ENCODE measurements around the gene FHOD3. TPM values are rescaled to one million over a fixed set of nuclear protein-coding genes. Genes with fewer than 3 reads are reported as not detected.
"Not testable (repeated sequence)": the region's sequence is repeated elsewhere in the genome, so short reads cannot be mapped to it uniquely, and the experiment has no call there.

Gene FHOD3
- total RNA-seq, 1 experiment from 2014 or later: 22.7 TPM

DNA sequence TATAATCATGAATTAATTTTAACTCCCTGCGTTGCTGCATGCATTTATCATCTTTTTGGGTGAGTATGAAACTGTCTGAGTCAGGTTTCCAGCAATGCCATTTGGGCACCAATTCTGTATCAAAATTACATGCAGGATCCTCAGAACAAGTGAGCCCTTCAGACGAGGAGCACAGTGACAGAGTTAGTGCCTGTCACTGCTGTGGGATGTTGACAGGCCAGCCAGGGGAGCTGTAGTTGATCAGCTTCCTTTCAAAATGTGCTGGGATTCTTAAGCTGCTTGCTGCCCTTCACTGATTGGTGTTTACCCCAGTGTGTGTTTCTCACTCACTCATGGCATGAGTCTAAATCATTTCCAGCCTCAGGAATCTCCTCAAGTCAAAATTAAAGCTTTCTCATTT, 422.1 kb downstream of the FHOD3 start:
- BruUV-seq (replicated peaks): no TSS peak
- ChIA-PET POLR2A (interaction anchor here (0.6 kb wide), 1 partner anchor 10 kb away, joined by 3 read pairs; no protein-coding TSS in a partner anchor), CTCF (no interaction called here)
- intact Hi-C loops (cut with micrococcal nuclease; ENCODE audit: unreplicated experiment) (no loop called here), in situ Hi-C loops (cut with HindIII; ENCODE audit: low pct_unique_long_range_greater_than_20kb, low sequenced_read_pairs) (no loop called here)
- Histone ChIP-seq H3K27ac (ENCODE audit: low read length) (no peak overlapping the region), H3K4me1 (ENCODE audit: control insufficient read depth, insufficient read depth, low read length) (no peaks in the 10 kb centered on the region), H3K27me3 (ENCODE audit: control insufficient read depth, insufficient read depth, low read length) (no peaks in the 10 kb centered on the region), H3K4me3 (ENCODE audit: low read depth in 2 of 2, low read length in 2 of 2) (no peak overlapping the region), H3K36me3 (ENCODE audit: control insufficient read depth, insufficient read depth, low read length) (no peaks in the 10 kb centered on the region), H3K9me3 (ENCODE audit: control insufficient read depth, insufficient read depth, low read depth, low read length) (no peaks in the 10 kb centered on the region)
- DNase-seq (ENCODE audit: low read depth, low spot score) (no peak), ATAC-seq (no peak)
- TF ChIP-seq SIN3A (IDR thresholded peaks at IDR 0.05; ENCODE audit: borderline replicate concordance, insufficient read depth, low read depth, low read length) (no peak), POLR2AphosphoS5 (IDR thresholded peaks at IDR 0.05; ENCODE audit: low read depth, low read length) (no peak), TCF7L2 (IDR thresholded peaks at IDR 0.05; ENCODE audit: low read depth, low read length) (no peak)
- TF ChIP-seq, protein P1, sequence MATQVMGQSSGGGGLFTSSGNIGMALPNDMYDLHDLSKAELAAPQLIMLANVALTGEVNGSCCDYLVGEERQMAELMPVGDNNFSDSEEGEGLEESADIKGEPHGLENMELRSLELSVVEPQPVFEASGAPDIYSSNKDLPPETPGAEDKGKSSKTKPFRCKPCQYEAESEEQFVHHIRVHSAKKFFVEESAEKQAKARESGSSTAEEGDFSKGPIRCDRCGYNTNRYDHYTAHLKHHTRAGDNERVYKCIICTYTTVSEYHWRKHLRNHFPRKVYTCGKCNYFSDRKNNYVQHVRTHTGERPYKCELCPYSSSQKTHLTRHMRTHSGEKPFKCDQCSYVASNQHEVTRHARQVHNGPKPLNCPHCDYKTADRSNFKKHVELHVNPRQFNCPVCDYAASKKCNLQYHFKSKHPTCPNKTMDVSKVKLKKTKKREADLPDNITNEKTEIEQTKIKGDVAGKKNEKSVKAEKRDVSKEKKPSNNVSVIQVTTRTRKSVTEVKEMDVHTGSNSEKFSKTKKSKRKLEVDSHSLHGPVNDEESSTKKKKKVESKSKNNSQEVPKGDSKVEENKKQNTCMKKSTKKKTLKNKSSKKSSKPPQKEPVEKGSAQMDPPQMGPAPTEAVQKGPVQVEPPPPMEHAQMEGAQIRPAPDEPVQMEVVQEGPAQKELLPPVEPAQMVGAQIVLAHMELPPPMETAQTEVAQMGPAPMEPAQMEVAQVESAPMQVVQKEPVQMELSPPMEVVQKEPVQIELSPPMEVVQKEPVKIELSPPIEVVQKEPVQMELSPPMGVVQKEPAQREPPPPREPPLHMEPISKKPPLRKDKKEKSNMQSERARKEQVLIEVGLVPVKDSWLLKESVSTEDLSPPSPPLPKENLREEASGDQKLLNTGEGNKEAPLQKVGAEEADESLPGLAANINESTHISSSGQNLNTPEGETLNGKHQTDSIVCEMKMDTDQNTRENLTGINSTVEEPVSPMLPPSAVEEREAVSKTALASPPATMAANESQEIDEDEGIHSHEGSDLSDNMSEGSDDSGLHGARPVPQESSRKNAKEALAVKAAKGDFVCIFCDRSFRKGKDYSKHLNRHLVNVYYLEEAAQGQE (IDR thresholded peaks at IDR 0.05; ENCODE audit: insufficient read depth in 1 of 2, low read depth in 2 of 2, low read length in 1 of 2): no peak
- TF ChIP-seq, protein P2, sequence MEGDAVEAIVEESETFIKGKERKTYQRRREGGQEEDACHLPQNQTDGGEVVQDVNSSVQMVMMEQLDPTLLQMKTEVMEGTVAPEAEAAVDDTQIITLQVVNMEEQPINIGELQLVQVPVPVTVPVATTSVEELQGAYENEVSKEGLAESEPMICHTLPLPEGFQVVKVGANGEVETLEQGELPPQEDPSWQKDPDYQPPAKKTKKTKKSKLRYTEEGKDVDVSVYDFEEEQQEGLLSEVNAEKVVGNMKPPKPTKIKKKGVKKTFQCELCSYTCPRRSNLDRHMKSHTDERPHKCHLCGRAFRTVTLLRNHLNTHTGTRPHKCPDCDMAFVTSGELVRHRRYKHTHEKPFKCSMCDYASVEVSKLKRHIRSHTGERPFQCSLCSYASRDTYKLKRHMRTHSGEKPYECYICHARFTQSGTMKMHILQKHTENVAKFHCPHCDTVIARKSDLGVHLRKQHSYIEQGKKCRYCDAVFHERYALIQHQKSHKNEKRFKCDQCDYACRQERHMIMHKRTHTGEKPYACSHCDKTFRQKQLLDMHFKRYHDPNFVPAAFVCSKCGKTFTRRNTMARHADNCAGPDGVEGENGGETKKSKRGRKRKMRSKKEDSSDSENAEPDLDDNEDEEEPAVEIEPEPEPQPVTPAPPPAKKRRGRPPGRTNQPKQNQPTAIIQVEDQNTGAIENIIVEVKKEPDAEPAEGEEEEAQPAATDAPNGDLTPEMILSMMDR (IDR thresholded peaks at IDR 0.05): no peak

DNA sequence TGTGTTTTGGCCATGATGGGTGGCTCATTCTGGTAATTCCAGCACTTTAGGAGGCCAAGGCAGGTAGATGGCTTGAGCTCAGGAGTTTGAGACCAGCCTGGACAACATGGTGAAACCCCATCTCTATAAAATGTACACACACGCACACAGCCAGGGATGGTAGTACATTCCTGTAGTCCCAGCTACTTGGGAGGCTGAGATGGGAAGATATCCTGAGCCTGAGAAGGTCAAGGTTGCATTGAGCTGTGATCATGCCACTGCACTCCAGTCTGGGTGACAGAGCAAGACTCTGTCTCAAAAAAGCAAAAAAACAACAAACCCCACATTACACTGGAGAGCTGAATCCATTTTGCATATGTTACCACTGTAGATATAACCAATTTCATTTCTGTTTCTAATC, 423.8 kb downstream of the FHOD3 start:
- H3K9me3 ChIP-seq (ENCODE audit: control insufficient read depth, insufficient read depth, low read depth, low read length); H3K36me3 ChIP-seq (ENCODE audit: control insufficient read depth, insufficient read depth, low read length); H3K4me1 ChIP-seq (ENCODE audit: control insufficient read depth, insufficient read depth, low read length); H3K27ac ChIP-seq (ENCODE audit: low read length); H3K27me3 ChIP-seq (ENCODE audit: control insufficient read depth, insufficient read depth, low read length); BruUV-seq (replicated peaks); DNase-seq (ENCODE audit: low read depth, low spot score); intact Hi-C loops (cut with micrococcal nuclease; ENCODE audit: unreplicated experiment); CTCF ChIA-PET; H3K4me3 ChIP-seq (ENCODE audit: low read depth in 2 of 2, low read length in 2 of 2); ATAC-seq; POLR2A ChIA-PET; in situ Hi-C loops (cut with HindIII; ENCODE audit: low pct_unique_long_range_greater_than_20kb, low sequenced_read_pairs): not testable (repeated sequence)

DNA sequence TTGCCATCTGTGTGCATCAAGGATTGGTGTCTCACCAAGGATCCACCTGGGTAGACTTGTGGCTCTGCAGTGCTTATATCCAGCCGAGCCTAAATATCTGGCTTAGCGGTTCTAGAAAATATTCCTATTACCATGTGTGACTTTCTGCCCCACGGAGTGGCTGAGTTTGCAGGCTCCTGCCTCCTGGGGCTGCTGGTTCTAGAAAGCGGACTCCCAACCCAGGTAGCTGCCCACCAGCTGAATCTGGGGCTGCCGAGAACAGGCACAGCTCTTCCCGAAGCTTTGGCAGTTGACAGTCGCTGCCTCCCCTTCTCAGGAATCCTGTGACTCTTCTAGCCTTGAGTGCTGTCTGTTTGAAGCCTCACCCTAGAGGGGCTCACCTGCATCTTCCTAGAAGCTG, 426.7 kb downstream of the FHOD3 start:
- Histone ChIP-seq H3K4me1 (ENCODE audit: control insufficient read depth, insufficient read depth, low read length) (no peaks in the 10 kb centered on the region), H3K27ac (ENCODE audit: low read length) (no peak overlapping the region), H3K27me3 (ENCODE audit: control insufficient read depth, insufficient read depth, low read length) (no peaks in the 10 kb centered on the region), H3K9me3 (ENCODE audit: control insufficient read depth, insufficient read depth, low read depth, low read length) (no peaks in the 10 kb centered on the region), H3K4me3 (ENCODE audit: low read depth in 2 of 2, low read length in 2 of 2) (no peak overlapping the region), H3K36me3 (ENCODE audit: control insufficient read depth, insufficient read depth, low read length) (no peaks in the 10 kb centered on the region)
- intact Hi-C loops (cut with micrococcal nuclease; ENCODE audit: unreplicated experiment) (no loop called here), in situ Hi-C loops (cut with HindIII; ENCODE audit: low pct_unique_long_range_greater_than_20kb, low sequenced_read_pairs) (no loop called here)
- TF ChIP-seq SIN3A (IDR thresholded peaks at IDR 0.05; ENCODE audit: borderline replicate concordance, insufficient read depth, low read depth, low read length) (no peak), POLR2AphosphoS5 (IDR thresholded peaks at IDR 0.05; ENCODE audit: low read depth, low read length) (no peak), TCF7L2 (IDR thresholded peaks at IDR 0.05; ENCODE audit: low read depth, low read length) (no peak)
- TF ChIP-seq, protein P2 (IDR thresholded peaks at IDR 0.05): no peak
- TF ChIP-seq, protein P1 (IDR thresholded peaks at IDR 0.05; ENCODE audit: insufficient read depth in 1 of 2, low read depth in 2 of 2, low read length in 1 of 2): no peak
- BruUV-seq (replicated peaks): no TSS peak
- CTCF ChIA-PET: no interaction called here
- no peak for ATAC-seq
- POLR2A ChIA-PET: no interaction called here
- no peak for DNase-seq (ENCODE audit: low read depth, low spot score)

Data from Panc1 (cell line).